DOHH2 (cell line): Measurements from ENCODE around the gene MORC2.
A peak's percentile ranks its signal among the peaks of the same experiment; 100 is the strongest.

ENCODE experiments used
- CTCF ChIP-seq: fragments of 200-600 bp; sonication (generic); IDR thresholded peaks from one replicate; pipeline ENCODE4 v1.5.1; 2014; ENCODE audit warnings: antibody characterized with exemption, mild to moderate bottlenecking, low read depth, low read length; ENCODE audit not compliant: poor library complexity, severe bottlenecking
- EZH2phosphoT487 ChIP-seq: fragments of 200-600 bp; sonication (generic); IDR thresholded peaks from 2 replicates; pipeline ENCODE4 v1.6.1; 2017; ENCODE audit warnings: borderline replicate concordance, mild to moderate bottlenecking, antibody characterized with exemption, low read length, moderate library complexity, mixed read lengths

- TF ChIP-seq CTCF (peak; percentile 89), EZH2phosphoT487 (no peak)
These were observed 77.7 kb downstream of the MORC2 start for GRCh38 chr22:30890686-30891442.
